Ascending aorta (tissue), 2 donors: ENCODE measurements around the gene TMC8. TPM values are rescaled to one million over a fixed set of nuclear protein-coding genes. Genes with fewer than 3 reads are reported as not detected.

ENCODE experiments used
- DNase-seq, 2 donors: peaks; one replicate each; pipeline ENCODE4 v3.0.0-alpha.2; 2019; ENCODE audit warnings: low spot score in 2 of 2
- H3K27ac ChIP-seq, 2 donors: fragments of 200-600 bp; sonication (generic); one replicate each; pipeline ENCODE4 v1.5.1; 2016 to 2017; ENCODE audit warnings: mild to moderate bottlenecking in 1 of 2
- H3K27me3 ChIP-seq: fragments of 200-600 bp; sonication (generic); one replicate; pipeline ENCODE4 v1.5.1; 2017
- H3K36me3 ChIP-seq, 2 donors: fragments of 200-600 bp; sonication (generic); one replicate each; pipeline ENCODE4 v1.5.1; 2016
- H3K4me1 ChIP-seq, 2 donors: fragments of 200-600 bp; sonication (generic); one replicate each; pipeline ENCODE4 v1.5.1; 2016 to 2017; ENCODE audit warnings: mild to moderate bottlenecking in 1 of 2
- H3K4me3 ChIP-seq, 2 donors: fragments of 200-600 bp; sonication (generic); one replicate each; pipeline ENCODE4 v1.5.1; 2016 to 2017; ENCODE audit warnings: mild to moderate bottlenecking in 1 of 2
- H3K9me3 ChIP-seq, 2 donors: fragments of 200-600 bp; sonication (generic); one replicate each; pipeline ENCODE4 v1.5.1; 2016
- intact Hi-C: fragments of 100-400 bp; cut with DNase I; formaldehyde crosslinking; loops from one replicate; pipeline ENCODE4 v1.15.1; 2023
- total RNA-seq: library from RNA; depleted of rRNA; stranded (reverse); fragments of >200 nt; gene quantifications from one replicate; pipeline ENCODE4 v1.1.0, GENCODE V29; 2016
- TF ChIP-seq, protein P1 (sequence below), 3 experiments: fragments of 200-600 bp in 2 of 3; fragments of 450-650 bp in 1 of 3; sonication (generic) in 2 of 3; IDR thresholded peaks; one replicate each; pipeline ENCODE4 v1.5.1; 2016 to 2019; ENCODE audit warnings: antibody characterized with exemption in 3 of 3, mild to moderate bottlenecking in 1 of 3, moderate library complexity in 1 of 3

The TMC8 gene
- total RNA-seq, 1 donor from 2014 or later = 9.6 TPM

GRCh38 chr17:78123258-78123929 is 7.2 kb upstream of the TMC8 start:
- Histone ChIP-seq H3K36me3 (no peaks in the 10 kb centered on the region), H3K27me3 (no peaks in the 10 kb centered on the region), H3K27ac (no peak overlapping the region), H3K4me1 (peaks cover 2 to 19% of the 10 kb centered on the region in 2 donors), H3K4me3 (no peak overlapping the region), H3K9me3 (no peaks in the 10 kb centered on the region)
- DNase-seq = no peak
- TF ChIP-seq, protein P1, sequence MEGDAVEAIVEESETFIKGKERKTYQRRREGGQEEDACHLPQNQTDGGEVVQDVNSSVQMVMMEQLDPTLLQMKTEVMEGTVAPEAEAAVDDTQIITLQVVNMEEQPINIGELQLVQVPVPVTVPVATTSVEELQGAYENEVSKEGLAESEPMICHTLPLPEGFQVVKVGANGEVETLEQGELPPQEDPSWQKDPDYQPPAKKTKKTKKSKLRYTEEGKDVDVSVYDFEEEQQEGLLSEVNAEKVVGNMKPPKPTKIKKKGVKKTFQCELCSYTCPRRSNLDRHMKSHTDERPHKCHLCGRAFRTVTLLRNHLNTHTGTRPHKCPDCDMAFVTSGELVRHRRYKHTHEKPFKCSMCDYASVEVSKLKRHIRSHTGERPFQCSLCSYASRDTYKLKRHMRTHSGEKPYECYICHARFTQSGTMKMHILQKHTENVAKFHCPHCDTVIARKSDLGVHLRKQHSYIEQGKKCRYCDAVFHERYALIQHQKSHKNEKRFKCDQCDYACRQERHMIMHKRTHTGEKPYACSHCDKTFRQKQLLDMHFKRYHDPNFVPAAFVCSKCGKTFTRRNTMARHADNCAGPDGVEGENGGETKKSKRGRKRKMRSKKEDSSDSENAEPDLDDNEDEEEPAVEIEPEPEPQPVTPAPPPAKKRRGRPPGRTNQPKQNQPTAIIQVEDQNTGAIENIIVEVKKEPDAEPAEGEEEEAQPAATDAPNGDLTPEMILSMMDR (IDR thresholded peaks at IDR 0.05) = no peak
- intact Hi-C loops = no loop called here

DNA sequence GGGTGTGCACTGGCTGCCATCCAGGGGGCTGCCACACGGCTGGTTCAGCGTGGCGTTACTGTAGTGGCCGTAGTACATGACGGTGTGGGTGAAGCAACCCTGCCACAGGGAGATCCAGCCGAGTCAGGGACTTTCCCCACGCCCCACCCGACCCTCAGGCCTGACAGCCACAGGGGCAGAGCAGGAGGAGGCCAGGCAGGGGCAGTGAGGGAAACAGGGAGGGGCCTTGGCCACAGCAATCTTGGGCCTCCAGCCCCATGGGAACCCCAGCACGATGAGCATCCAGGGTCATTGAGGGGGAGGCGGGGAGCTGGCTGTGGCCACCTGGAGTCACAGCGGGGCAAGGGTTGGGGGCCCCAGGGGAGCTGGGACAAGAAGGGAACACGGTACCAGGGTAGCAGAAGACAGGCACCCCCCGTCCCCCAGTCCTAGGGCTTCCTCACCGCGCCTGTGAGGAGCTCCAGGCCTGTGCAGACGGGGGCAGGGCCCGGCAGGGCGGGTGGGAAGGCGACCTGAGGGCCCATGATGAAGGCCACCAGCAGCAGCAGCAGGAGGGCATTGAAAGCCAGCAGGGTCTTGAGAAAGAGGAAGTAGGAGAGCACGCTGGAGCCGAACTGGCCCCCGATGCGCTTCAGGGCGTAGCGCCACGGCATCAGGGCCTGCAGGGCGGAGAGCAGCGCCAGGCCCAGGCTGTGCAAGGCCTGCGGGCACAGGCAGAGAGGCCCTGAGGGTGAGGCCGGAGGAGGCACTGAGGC is 6.3 kb upstream of the TMC8 start:
- Histone ChIP-seq H3K9me3 (no peaks in the 10 kb centered on the region), H3K27ac (no peak overlapping the region), H3K4me1 (peaks cover 5 to 21% of the 10 kb centered on the region in 2 donors), H3K27me3 (no peaks in the 10 kb centered on the region), H3K36me3 (no peaks in the 10 kb centered on the region), H3K4me3 (no peak overlapping the region)
- TF ChIP-seq, protein P1 (IDR thresholded peaks at IDR 0.05) = no peak
- no peak for DNase-seq
- intact Hi-C loops = no loop called here

GRCh38 chr17:78124836-78125137 is 5.8 kb upstream of the TMC8 start:
- H3K4me1 ChIP-seq = peaks cover 5 to 21% of the 10 kb centered on the region in 2 donors
- TF ChIP-seq, protein P1 (IDR thresholded peaks at IDR 0.05) = no peak
- intact Hi-C loops = no loop called here
- H3K36me3 ChIP-seq = no peaks in the 10 kb centered on the region
- H3K27me3 ChIP-seq = no peaks in the 10 kb centered on the region
- no peak overlapping the region for H3K27ac ChIP-seq
- no peaks in the 10 kb centered on the region for H3K9me3 ChIP-seq
- no peak overlapping the region for H3K4me3 ChIP-seq
- no peak for DNase-seq

- no peaks in the 10 kb centered on the region for H3K27me3 ChIP-seq
- H3K4me3 ChIP-seq = no peak overlapping the region
- peaks cover 5 to 21% of the 10 kb centered on the region in 2 donors for H3K4me1 ChIP-seq
- H3K9me3 ChIP-seq = no peaks in the 10 kb centered on the region
- TF ChIP-seq, protein P1 (IDR thresholded peaks at IDR 0.05) = no peak
- H3K27ac ChIP-seq = no peak overlapping the region
- no peak for DNase-seq
- intact Hi-C loops = no loop called here
- H3K36me3 ChIP-seq = no peaks in the 10 kb centered on the region
Measured at GRCh38 chr17:78125138-78125913, 5.2 kb upstream of the TMC8 start.

GRCh38 chr17:78125976-78126894 is 4.3 kb upstream of the TMC8 start:
- H3K4me1 ChIP-seq = peaks cover 5 to 21% of the 10 kb centered on the region in 2 donors
- H3K36me3 ChIP-seq = no peaks in the 10 kb centered on the region
- no peak overlapping the region for H3K4me3 ChIP-seq
- TF ChIP-seq, protein P1 (IDR thresholded peaks at IDR 0.05) = no peak
- H3K27ac ChIP-seq = peak overlapping the region in 1 of 2 donors; percentile 14
- no peak for DNase-seq
- H3K27me3 ChIP-seq = no peaks in the 10 kb centered on the region
- H3K9me3 ChIP-seq = no peaks in the 10 kb centered on the region
- intact Hi-C loops = no loop called here
